GM19023 (cell line): ENCODE data around the gene CHID1.

Experiments used
- ATAC-seq: cut with Tn5 transposase; IDR thresholded peaks from one replicate; pipeline ENCODE4 v1.9.1; 2021; ENCODE audit warnings: mild to moderate bottlenecking, moderate library complexity; ENCODE audit not compliant: unreplicated experiment

CHID1 gene

DNA sequence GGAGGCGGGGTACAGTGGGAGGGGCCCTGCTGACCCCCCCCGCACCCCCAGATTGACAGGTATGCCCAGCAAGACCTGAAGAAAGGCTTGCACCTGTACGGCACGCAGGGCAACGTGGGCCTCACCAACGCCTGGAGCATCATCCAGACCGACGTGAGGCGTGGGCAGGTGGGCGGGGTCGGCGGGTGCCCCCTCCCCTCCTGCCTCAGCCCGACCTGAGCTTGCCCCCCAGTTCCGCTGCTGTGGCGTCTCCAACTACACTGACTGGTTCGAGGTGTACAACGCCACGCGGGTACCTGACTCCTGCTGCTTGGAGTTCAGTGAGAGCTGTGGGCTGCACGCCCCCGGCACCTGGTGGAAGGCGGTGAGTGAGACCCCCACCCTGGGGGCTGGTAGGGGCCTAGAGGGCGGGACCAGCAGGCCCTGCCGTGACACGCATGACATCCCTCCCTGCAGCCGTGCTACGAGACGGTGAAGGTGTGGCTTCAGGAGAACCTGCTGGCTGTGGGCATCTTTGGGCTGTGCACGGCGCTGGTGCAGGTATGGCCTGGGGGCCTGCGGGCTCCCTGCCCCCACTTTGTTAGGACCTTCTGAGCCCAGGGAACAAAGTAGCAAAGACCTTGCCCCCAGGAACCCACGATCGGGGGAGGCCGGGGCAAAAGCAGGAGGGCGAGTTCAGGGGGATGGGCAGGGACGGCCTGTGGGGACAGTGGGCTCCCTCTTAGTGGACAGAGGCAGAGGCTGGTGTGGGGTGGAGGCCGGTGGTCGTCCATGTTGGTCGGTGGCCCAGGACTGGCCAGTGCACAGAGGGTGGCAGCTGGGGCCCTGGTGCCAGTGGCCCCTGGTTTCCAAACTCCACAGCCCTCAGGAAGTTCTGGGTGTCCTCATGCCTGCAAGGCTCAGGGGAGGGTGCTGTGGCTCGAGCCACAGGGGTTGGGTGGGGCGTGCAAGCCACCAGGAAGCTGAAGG is 44.9 kb downstream of the CHID1 start:
- ATAC-seq, result no peak

DNA sequence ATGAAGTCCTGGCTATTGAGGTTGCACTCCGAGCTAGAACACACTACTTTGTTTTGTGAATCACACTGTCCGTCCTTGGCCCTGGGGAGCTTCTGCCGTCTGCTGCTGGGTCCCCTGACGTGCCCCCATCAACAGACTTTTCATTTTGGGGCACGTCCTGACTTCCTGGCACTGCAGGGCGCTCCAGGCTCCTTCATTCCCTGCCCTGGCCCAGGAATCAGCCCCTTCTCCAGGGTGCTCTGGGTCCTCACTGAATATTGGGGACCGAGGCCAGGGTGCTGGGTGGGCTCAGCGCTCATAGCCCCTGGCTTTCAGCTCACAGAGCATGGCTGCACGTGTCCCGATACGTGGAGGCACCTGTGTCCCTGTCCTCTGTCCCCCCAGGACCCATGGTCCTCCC is 45.7 kb downstream of the CHID1 start:
- no peak for ATAC-seq

DNA sequence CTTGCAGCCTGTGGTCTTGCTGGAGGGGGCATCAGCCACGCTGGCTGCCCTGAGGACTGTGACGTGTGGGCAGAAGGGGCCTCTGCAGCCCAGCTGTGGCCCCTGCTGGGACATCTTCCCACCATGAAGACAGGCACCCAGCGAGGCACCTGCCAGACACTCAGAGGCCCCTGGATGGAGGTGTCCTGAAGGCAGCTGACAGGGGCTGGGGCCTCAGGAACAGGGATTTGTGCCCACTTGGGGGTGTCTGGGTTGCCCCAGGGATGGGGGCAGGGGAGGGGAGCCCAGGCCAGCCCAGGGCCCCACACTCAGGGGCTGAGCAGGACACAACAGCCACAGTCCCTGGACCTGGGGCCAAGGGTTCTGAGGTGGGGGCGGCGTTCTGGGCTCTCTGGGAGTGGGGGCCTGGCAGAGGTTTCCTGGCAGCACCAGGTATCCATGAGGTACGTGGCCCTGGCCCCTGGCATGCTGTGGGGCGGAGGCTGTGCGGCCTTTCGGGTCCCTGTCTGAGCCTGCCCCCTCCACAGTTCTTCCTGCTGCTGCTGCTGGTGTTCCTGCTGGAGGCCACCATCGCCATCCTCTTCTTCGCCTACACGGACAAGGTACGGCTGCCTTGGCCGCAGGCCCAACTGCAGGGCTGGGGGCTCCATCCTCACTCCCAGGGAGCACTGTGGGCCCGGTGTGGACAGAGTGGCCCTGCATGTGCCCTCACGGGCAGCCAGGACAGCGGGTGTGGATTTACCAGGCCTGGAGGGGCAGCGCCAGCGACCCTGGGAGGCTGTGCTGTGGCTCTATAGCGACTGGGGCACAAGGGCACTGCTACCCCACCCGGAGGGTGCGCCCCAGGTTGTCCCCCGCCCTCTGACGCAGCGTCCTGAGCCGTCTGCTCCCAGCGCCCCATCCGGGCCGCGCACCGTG is 46.4 kb downstream of the CHID1 start:
- ATAC-seq, result no peak

DNA sequence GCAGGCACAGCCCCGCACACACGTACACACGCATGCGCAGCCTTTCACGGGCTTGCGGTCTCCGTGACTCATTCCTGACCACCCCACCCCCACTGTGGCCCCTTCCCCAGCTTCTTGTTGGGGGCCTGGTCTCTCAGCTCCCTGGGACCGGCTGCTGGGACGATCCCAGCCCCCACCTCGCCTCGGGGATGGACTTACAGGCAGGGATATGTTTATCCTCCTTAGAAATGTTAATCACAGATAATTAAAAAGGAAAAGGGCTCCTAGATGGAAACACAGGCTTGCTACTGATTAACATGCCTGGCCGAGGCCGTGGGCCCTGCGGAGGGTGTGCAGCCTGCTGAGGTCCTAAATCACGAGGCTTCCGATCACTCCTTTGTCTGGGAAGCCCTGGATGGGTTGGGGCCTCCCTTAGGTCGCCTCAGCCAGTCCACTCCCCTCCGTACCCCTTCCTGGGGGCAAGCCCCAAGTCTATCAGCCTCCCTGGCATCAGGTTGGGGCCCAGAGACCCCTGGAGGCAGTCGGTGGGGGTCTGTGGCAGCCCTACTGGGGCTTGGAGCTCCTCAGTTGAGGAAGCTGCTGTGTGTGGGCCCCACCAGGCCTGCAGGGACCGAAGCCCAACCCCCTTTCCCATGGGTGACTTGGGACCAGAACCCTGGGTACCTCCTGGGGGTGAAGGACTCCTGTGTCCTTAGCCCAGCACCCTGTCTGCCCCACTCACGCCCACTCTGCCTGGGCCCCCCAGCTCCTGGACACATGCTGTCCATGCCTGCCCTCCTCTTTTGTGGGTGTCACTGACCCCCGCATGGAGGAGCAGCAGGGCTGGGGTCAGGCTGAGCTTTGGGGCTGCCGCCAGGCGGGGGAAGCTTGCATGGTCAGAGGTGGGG is 47.3 kb downstream of the CHID1 start:
- no peak for ATAC-seq

DNA sequence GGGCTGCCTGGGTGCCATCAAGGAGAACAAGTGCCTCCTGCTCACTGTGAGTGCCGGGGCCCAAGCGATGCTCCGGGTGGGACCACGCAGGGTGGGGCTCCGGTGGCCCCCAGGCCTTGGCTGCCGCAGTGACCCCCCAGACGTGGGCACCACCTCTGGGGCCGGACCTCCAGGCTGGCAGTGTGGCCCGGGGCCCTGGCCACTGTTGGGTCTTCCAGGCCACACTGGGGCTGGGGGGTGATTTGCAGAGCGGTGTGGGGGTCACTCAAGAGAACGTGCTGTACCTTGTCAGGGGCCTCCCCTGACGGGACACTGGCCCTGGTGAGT is 48.0 kb downstream of the CHID1 start:
- no peak for ATAC-seq

DNA sequence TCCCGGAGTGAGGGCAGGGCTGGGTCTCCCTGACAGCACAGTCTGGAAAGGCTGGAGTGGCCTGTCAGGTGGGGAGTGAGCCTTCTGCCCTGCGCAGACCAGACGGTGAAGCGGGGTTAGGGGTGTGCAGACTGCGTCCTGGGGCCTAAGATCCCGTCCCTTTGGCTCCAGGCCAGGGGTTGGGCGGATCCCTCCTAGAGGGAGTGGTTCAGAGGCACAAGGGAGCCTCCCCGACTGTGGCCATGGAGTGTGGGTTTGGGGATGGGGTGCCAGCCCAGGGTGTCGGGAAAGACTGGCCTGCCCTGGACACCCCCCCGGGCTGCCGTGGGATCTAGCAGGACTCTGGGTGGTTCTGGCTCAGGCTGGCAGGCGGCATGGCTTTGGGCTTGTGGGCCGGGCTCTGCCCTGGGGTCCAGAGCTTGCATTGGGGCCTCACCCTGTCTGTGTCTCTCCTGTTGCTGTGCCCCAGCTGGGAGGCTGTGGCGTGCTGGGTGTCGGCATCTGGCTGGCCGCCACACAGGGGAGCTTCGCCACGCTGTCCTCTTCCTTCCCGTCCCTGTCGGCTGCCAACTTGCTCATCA is 48.4 kb downstream of the CHID1 start:
- no peak for ATAC-seq

DNA sequence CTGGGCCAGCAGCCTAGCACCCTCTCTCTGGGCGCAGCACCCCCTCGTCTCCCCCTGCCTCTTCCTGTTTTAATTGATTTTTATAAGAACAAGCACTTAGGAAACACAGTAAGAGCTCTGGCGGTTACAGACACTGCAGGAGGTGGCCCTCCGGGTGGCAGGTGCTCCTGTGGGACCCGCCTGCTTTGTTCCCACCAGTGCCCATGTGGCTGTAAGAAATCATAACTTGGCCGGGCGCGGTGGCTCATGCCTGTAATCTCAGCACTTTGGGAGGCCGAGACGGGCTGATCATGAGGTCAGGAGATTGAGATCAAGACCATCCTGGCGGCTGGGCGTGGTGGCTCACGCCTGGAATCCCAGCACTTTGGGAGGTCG is 49.5 kb downstream of the CHID1 start:
- ATAC-seq, result no peak

DNA sequence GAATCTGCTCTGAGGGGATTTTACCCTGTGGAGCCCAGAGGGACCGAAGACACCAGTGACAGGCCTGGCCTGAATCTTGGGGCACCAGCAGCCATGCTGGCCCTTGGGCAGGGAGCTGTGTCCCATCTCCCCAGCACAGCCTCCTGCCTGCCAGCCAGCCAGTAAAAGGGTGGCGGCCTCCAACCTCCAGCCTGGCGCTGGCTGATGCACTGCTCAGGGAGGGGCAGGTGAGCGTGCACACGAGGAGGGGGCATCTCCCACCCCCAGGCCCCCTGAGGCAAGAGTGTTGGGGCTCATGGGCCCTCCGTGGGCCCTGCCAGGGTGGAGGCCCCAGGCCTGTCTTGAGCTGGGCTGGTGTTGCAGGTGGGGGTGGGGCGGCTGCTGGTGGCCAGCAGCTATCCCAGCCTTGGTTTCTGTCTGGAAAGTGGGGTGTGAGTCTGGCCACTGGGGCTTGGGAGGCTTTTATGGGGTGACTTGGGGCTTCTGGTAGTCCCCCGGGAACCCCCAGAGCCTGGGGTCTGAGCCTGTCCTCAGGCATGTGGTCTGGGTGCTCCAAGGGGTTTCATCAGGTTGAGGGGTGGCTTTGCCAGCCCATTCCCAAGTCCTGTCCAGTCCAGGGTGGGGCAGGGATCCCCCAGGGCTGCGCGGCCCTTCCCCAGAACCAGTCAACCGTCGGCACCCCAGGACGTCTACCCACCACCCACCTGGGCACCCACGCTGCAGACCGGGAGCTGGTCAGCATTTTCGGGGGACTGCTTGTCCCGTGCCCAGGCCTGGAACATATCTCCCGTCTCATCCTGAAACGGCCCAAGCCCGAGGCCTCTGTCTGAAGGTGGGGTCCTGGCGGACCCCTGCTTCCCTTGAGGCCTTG is 50.1 kb downstream of the CHID1 start:
- ATAC-seq, result no peak

DNA sequence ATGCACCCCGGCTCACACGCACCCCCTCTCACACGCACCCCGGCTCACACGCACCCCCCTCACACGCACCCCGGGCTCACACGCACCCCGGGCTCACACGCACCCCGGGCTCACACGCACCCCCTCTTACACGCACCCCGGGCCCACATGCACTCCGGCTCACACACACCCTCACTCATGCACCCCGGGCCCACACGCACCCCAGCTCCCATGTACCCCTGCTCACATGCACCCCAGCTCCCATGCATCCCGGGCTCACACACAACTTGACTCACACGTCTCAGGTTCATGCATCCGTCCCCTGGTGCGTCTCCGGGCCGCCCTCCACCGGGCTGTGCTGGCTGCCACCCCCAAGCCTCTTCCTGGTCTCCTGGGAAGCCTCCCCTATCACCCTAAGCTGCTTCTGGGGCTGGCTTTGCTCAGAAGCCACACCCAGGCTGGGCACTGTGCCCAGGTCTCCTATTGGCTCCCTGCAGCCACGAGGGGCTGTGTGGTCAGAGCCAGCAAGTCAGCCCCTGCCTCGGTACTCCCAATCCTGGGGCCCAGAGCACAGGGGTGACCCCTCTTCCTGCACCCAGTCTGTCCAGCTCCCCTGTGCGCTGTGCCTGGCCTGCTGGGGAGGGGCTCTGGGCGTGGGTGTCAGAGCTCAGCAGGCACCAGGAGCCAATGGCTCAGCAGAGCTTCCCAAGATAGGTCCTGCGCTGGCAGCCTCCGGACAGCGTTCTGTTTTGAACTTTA is 51.0 kb downstream of the CHID1 start:
- ATAC-seq, result no peak

DNA sequence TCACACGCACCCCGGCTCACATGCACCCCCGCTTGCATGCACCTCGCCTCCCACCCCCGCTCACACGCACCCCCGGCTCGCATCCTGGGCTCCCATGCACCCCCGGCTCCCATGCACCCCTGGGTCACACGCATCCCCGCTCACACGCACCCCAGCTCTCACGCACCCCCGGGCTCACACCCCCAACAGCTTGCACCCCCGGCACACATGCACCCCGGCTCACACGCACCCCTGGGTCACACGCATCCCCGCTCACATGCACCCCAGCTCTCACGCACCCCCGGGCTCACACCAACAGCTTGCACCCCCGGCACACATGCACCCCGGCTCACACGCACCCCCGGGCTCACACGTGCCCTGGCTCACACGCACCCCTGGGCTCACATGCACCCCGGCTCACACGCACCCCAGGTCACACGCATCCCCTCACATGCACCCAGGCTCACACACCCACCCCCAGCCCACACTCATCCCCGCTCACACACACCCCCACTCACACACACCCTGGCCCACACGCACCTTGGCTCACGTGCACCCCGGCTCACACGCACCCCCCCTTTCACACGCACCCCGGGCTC is 51.8 kb downstream of the CHID1 start:
- ATAC-seq, result no peak

DNA sequence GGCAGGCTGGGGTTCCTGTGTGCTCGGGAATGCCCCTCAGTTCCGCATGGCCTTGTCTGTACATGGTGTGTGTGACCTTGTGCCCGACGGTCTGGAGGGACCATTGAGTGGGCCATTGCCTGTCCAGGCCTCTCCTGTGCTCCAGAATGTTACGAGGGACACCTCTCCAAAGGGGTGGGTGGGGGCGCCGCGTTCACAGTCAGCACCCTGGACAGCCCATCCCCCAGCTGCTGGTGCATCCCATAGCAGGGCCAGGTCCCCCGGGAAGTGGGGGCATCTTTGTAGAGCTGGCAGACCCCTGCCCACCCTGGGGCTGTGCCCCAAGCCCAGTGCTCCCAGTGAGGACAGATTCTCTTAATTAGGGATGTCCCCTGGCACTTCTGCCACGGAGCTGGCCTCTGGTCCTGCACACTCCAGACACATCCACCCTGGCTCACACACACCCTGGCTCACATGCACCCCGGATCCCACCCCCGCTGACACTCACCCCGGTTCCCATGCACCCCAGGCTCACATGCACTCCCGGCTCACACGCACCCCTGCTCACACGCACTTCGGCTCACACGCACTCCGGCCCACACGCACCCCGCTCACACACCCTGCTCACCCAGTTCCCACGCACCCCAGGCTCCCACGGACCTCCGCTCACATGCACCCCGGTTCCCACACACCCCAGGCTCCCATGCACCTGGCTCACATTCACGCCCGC is 52.4 kb downstream of the CHID1 start:
- no peak for ATAC-seq

DNA sequence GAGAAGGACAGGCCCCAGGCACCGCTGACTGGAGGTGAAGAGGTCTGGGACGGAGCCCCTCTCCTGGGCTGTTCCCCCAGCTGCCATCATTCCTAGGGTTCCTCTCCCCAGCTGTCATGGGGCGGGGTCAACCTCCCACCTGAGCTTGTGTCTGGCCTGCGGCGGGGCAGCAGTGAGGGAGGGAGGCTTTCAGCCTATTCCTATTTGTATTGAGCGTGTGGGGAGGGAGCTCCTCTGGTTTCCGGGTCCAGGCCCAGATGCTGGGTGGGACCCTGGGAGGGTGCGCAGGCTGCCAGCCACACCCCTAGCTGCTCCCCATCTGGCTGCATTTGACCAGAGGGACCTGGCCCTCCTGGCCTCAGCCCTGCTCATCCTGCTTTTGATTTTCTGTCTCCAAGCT is 54.2 kb downstream of the CHID1 start:
- no peak for ATAC-seq

DNA sequence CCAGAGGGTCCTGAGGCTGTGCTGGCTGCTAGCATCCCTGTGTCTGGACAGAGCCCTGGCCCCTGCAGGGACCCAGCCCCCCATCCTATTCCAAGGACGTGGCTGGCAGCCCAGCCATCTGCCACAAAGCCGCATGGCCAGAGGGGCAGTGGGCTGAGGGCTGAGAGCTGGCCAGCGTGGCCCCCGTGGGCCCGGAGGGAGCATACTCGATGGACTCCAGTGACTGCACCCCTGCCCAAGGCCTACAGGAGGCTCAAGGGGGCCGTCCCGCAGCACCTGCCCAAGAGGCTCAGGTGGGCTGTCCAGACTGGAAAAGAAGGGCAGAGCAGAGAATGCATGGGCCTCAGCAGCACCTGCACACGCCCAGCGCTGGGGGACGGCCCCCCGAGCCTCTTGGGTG is 54.8 kb downstream of the CHID1 start:
- no peak for ATAC-seq

DNA sequence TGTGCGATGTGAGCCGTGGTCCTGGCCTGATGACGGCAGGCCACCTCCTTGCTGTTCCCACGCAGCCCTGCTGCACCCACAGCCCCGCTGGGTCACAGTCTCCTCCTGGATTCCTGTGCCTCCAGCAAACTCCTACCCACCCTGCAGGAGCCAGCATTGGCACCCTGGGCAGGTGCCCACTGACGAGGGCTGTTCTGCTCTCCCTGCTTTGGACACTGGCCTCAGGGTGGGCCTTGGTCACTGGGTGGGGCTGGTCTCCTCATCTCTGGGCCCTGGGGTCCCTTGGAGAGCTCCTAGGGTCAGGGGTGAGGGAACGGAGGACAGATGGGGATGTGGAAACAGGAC is 55.3 kb downstream of the CHID1 start:
- no peak for ATAC-seq

DNA sequence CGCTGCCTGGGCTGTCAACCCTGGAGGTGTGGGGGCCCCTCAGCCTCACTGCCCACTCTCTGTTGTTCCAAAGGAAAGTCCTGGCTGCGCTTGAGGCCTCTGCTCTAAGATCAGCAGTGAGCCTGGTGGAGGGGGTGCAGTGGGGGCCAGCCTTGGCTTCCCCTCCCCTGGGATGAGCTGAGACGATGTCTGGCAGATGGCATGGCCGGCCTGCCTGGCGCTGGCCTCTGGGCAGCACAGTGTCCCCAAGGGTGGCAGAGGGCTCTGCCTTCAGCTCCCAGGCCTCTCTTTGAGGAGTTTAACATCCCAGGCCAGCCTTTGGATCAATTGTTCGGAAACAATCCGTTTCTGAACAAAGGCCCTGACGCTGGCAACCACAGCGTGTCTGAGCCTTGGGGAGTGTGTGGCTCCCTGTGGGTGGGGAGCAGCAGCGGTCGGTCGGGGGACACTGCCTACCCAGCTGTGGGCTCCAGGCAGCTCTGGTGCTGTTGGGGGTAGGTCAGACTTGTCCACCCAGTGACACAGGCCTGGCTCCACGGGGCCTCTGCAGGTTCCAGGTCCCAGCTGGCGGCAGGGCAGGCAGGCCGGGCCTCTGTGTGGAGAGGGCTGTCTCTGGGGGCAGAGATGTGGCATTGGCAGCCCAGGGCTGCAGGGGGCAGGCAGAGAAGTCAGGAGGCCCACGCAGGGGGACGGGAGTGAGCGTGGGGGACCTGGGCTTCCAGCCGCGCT is 55.8 kb downstream of the CHID1 start:
- ATAC-seq, result no peak

DNA sequence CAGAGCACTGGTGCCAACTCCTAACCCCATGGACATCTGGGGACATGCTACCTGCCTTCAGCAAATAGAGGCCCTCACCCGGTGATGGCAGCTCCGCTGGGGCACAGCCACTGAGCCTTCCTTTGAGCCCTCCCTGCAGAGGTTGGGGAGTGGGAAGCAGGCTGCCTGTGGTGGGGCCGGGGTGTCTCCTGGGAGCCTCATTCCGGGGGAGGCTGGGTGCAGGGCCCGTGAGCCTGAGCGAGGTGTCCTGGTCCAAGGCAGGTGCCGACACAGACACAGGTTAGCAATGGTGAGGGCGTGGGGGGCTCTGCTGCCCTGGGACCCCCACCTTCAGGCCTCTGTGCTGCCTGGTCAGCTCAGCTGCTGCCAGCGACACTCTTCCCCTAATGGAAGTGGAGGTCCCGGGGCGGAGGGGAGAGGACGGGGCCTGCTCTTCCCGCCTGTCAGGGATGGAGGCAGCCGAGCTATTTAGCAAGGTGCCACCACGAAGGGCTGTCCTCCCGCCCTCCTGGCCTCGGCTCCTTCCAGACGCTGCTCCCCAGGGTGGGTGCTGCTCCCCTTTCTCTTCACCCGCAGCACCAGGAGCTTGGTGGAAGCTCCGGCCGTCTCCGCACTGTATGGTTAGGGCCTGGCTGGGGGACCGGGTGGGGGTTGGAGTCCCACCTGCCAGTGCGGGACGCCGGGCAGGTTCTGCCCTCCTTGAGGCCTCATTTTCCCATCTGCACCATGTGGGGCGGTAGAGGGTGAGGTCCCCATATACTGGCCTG is 56.7 kb downstream of the CHID1 start:
- no peak for ATAC-seq

DNA sequence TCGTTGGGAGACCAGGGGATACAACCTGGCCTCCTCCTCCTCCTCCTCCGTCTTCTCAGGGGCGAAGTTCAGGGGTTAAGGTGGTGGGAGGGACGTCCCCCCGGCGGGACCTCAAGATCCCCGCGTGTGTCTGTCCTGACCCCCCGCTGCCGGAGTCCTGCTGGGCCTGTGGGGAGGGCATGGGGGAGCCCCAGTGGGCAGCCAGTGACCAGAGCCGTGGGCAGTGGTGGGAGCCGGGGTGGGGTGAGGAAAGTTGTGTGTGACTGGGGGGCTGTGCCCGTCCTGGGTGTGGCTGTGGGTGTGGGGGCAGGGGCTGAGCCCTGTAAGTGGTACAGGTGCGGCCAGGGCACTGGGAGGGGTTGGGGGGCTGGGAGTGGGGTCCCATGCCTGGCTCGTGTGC is 57.8 kb downstream of the CHID1 start:
- no peak for ATAC-seq
